Stimulated activated CD4-positive, alpha-beta T cell treated with anti-CD3 and anti-CD28 coated beads, Interleukin-12 subunit alpha, Interleukin-12 subunit beta, amount 100 ng/mL, for 24 hours (primary cell): ENCODE results near the gene TNFSF8.

Source experiments
- DNase-seq, 2 experiments: peaks; one replicate each; pipeline ENCODE4 v3.0.0-alpha.2; 2020; ENCODE audit warnings: low read depth in 2 of 2

Gene TNFSF8

DNA sequence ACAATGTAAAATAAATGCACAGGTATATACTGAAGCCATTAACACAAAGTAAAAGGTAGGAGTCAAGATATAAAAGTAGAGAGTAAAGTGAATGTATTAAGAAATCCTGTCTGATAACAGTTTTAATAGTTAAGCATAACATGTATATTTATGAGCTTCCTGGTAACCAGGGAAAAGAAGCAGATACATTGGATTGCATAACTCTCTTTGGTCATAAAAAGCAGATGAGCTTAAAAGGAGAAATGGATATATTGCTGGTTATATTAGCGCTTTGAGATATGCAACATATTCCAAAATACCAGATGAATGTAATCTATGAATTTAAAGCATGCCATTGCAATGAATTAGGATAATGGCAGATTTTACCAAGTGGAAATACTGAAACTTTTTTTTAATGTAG is 6.2 kb upstream of the TNFSF8 start:
- DNase-seq = no peak

GRCh38 chr9:114935119-114935518 is 4.7 kb upstream of the TNFSF8 start:
- no peak for DNase-seq

DNA sequence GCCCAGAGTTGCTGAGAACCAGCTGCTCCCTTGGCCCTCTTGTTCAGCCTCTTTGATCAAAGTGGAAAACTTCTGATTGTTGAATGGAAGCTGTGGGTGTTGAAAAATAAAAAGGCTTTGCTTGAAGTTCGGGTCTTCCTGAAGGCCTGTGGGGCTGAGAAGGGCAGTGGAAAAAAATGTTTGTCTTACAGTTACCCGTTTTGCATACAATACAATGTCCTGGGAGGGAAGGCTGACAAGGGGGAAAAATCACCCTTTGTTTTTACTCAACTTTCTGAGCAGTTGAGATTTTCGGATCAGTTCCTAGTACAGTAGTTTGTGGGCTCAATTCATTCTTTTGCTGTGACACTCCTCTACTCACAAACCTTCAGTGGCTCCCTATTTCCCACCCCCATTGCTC is 2.1 kb upstream of the TNFSF8 start:
- no peak for DNase-seq

GRCh38 chr9:114931407-114931806 is 1.0 kb upstream of the TNFSF8 start:
- DNase-seq = no peak

DNA sequence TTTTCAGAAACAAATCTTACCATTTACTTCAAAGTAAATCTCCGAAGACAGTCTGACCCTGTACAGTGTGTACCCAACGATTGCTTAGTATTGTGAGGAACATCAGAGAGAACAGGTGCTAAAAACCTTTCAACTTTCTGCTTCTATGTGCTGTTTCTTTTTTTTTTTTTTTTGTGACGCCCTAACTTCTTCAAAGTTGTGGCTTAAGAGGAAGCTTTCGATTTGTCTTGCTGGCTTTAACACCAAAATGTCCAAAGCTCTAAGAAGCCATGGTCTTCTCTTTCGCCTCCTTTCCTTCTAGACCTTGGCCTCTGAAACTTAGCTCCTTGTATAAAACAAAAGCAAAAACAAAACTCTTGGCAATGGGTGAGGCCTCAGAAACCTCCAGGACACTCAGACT is 1.2 kb downstream of the TNFSF8 start:
- DNase-seq = no peak

DNA sequence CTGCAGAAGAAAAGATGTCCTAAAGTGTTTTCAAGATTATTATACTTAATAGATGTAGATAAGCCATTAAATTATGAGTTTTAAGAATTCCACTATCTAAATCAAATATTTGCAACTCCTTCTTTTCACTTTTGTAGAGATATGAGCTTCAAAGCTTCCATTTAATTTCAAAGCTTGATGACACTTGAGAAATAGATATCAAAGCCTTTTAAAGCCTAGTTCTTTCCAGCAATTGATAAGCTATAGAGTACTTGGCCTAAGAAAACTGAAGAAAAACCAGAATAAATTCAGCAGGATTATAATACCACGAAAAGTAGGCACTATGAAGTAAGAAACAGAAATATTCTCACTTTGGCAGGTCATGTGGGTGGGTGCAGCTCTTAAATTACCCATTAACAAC is 1.7 kb downstream of the TNFSF8 start:
- DNase-seq = no peak

DNA sequence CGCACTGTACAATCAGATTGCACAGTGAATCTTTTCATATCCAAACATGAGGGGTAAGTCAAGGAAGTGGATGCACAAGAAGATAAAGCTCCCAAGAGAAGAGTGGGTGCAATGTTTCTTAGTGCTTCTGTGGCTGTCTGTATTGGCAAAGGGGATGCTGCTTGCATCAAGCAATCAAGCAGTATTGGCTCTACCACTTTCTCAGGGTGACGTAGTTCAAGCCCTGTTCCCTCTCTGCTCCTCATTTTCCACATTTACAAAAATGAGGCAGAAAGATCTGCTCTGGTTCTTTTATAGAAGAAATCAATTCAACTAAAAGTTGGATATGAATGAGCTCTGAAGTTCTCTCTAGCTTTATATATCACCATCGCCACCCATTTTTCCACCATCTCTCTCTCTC is 2.3 kb downstream of the TNFSF8 start:
- no peak for DNase-seq

GRCh38 chr9:114925672-114926071 is 4.7 kb downstream of the TNFSF8 start:
- DNase-seq = no peak

- DNase-seq = no peak
Observed at GRCh38 chr9:114925039-114925438, 5.4 kb downstream of the TNFSF8 start.

GRCh38 chr9:114924327-114924726 is 6.1 kb downstream of the TNFSF8 start:
- DNase-seq = no peak

DNA sequence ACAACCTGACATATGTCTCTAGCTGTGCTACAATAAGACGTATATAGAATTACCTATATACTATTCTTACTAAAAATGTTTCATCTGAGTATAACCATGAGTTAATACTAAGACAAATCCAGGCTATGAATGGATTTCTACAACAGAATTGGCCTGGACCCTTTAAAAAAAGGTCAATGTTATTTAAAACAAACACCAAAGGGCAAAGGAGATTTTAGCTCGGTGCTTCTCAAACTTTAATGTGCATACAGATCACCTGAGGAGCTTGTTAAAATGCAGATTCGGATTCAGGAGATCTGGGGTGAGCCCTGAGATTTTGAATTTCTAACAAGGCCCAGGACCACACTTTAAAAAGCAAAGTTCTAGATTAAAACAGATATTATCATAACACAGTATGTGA is 6.5 kb downstream of the TNFSF8 start:
- DNase-seq = no peak

- DNase-seq = no peak
Observed at GRCh38 chr9:114921171-114921570, 9.2 kb downstream of the TNFSF8 start.

DNA sequence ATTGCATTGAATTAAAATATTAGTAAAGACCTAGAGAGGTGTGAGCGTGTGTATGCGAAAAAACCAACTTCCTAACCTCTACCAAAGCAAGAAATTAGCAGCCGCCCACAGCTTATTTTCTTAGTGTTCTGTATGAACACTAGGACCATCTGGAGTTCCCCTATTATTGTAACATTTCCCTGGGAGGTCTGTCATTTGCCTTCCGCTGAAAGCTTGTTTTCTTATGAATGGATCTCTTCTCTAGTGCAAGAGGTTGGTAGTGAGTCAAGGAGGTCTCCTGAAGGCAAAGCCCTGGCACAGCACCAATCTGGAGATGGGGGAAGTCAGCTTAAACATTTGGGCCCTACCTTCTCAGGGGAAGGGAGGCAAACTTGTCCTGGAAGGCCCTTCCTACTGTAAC is 10.8 kb downstream of the TNFSF8 start:
- DNase-seq = no peak

DNA sequence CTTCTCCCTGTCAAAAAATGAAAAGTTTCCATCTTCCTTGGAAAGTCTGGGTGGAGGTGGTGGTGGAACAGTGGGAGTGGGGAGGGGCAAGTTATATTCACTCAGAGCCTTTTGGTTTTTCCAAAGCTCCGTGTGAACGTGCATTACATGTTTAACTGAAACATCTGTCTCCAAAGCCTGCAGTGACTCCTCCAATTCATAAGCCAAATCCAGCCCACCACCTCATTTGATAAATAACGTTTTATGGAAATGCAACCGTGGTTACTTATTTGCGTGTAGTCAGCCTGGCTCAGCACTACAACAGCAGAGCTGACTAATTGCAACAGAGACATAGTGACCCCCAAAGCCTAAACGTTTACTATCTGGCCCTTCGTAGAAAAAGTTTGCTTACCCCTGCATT is 13.9 kb downstream of the TNFSF8 start:
- no peak for DNase-seq

DNA sequence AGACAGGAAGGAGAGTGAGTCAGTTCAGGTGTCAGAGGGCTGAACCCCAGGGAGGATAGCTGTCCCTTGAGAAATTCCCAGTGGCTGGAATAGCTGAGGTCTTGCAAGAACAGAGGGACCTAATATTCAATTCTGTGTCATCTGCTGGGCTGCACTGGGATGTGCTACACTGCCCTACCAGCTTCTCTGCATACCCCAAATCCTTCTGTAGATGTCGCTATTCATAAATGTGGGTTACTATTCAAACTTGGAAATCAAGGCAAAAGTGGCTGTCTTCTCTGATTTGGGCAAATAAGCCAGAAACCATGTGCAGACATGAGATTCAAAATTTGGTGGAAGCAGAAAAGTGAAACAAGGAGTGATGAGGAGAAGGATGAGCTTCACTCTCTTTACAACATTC is 16.3 kb downstream of the TNFSF8 start:
- DNase-seq = no peak

DNA sequence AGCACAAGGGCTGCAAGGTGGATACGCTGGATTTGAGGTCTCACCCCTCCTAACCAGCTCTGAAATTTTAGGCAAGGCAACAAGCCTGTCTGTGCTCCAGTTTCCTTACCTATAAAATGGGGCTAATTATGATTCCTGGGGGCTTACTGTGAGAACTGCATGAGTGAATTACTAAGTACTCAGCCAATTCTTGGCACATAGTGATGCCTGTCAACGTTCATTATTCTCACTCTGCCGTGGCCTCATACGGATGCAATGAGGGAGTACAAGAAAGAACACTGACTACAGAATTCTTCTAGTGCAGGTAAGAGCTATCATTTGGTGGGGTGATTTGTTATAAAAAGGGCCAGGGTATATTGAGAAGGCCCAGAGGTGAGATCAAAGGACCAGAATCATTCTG is 16.7 kb downstream of the TNFSF8 start:
- DNase-seq = no peak

GRCh38 chr9:114913217-114913616 is 17.2 kb downstream of the TNFSF8 start:
- DNase-seq = no peak

GRCh38 chr9:114911167-114911821 is 19.1 kb downstream of the TNFSF8 start:
- no peak for DNase-seq

DNA sequence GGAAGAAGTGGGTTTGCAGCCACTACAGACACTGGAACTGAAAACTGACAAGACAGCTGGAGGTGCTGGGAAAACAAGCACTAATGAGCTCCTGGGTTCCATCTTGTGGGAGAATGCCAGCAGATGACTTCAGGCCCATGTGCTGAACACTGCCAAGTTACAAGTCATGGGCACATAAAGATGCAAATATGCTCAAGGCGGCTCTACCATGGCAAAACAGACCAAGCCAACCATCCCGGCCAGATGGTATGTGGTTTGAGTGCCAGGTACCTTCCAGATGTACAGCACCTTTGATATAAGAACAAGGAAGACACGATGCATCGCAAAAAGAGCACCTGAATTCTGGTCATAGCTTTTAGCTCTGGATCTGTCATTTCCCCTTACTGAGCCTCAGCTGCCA is 19.9 kb downstream of the TNFSF8 start:
- no peak for DNase-seq

DNA sequence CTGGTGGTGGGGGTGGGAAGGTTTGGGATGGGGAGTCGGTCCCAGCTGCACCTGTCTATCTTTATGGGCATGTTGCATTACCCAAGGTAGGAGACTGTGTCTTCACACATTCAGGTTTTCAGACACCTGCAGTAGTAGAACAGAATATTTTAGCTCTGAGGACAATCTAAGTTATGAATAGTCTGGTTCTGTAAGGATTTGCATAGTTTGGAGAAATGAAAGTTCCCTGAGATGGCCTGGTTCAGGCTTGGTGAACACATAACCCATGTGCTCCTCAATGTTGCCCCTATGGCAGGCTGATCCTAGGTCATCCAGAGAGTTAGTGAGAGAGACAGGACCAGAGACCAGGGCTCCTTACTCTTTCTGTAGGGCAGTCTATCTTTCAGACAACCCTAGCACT is 20.7 kb downstream of the TNFSF8 start:
- no peak for DNase-seq

DNA sequence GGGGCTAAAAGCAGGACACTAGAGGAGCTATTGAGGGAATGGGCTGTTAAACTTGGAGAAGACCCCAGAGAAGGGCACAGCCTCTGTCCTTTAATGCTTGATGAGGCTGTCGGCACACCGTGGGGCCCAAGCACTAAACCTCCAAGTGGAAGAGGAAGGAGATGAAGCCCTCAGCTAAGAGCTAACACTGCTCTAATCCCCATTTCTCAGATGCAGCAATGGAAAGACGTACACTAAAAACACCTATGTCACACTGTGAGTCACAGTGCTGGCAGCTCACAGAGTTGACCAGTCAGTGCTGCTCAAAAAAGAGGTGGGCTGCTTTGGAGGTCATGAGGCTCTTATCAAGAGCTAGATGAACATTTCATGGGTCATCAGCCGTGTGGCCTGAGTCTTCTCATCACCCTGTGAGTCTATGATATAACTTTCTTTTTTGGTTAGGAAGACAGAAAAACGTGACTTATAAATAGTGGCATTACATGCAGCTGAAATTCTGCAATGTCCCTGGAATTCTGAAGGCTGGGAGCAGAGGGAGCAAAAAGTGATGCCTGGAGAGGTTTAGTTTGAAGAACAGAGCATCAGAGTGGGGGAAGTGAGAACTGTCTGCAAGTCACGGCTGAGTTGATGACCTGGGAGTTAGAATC is 21.5 kb downstream of the TNFSF8 start:
- DNase-seq = no peak

DNA sequence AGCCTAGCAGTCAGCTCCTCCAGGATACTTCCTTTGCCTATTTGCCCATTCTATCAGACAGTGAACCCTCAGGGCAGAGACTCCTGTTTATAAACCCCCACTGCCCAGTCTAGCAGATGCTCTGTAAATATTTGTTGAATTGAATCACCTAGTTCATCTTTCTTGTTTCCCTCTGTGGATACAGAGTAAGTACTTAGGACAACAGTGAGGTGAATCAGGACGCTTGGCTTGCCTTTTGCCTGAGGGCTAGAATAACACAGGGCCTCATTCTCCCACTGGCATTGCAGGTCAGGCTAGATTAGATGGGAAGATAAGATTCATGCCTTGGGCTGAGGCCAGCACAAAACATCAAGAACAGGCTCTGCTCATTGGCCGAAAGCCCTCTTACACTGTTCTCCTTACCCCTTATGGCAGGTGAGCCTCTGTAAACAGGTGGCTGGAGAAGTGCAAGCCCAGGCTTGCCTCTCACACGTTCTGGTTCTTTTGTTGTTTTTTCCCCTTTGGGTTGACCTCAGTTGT is 22.2 kb downstream of the TNFSF8 start:
- no peak for DNase-seq

GRCh38 chr9:114906922-114907571 is 23.3 kb downstream of the TNFSF8 start:
- no peak for DNase-seq
